Mammary epithelial cell (primary cell): Measurements from ENCODE around the gene SMPD1.

Experiments
- EZH2 ChIP-seq: IDR thresholded peaks from 2 replicates; pipeline ENCODE4 v1.6.1; 2012; ENCODE audit warnings: low read length, inconsistent platforms, borderline replicate concordance
- TF ChIP-seq, protein P1 (sequence below), 2 donors: IDR thresholded peaks in 1 of 2; conservative IDR thresholded peaks in 1 of 2; 2 replicates each; pipeline ENCODE4 v1.5.1; 2011 to 2012; ENCODE audit warnings: inconsistent platforms in 2 of 2, low read length in 2 of 2, mild to moderate bottlenecking in 2 of 2, control low read depth in 1 of 2, low read depth in 1 of 2; ENCODE audit not compliant: insufficient read depth in 1 of 2; ENCODE audit errors: extremely low read depth in 1 of 2

DNA sequence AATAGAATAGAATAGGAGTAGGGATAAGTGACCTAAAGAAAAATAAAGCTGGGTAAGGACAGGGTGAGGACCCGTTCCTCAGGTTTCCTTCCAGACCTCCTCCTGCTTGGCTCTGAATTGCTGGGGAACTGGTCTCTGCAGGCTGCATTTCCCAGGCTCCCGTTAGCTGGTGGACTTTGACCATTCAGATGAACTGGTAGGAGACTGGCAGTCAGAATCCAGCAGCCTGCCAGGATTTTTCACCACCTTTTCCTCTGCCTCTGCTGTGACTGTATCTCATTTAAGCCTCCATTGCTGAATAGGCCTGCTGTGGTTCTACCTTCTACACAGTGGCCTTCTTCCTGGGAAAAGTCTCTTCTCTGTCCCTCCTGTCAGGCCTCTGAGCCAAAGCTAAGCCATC is 24.6 kb upstream of the SMPD1 start:
- TF ChIP-seq, protein P1, sequence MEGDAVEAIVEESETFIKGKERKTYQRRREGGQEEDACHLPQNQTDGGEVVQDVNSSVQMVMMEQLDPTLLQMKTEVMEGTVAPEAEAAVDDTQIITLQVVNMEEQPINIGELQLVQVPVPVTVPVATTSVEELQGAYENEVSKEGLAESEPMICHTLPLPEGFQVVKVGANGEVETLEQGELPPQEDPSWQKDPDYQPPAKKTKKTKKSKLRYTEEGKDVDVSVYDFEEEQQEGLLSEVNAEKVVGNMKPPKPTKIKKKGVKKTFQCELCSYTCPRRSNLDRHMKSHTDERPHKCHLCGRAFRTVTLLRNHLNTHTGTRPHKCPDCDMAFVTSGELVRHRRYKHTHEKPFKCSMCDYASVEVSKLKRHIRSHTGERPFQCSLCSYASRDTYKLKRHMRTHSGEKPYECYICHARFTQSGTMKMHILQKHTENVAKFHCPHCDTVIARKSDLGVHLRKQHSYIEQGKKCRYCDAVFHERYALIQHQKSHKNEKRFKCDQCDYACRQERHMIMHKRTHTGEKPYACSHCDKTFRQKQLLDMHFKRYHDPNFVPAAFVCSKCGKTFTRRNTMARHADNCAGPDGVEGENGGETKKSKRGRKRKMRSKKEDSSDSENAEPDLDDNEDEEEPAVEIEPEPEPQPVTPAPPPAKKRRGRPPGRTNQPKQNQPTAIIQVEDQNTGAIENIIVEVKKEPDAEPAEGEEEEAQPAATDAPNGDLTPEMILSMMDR (conservative IDR thresholded peaks at IDR 0.05 in 1 of 2, IDR thresholded peaks at IDR 0.05 in 1 of 2; ENCODE audit: extremely low read depth in 1 of 2, insufficient read depth in 1 of 2, low read depth in 1 of 2, low read length in 2 of 2), result no peak
- no peak for TF ChIP-seq EZH2
